ENCODE measurements around the gene PACRG.

PACRG gene

GRCh38 chr6:163352011-163352685 lies 624.4 kb downstream of the PACRG start:
- no peak for DNase-seq (ENCODE audit: low read depth in 2 of 2)

DNA sequence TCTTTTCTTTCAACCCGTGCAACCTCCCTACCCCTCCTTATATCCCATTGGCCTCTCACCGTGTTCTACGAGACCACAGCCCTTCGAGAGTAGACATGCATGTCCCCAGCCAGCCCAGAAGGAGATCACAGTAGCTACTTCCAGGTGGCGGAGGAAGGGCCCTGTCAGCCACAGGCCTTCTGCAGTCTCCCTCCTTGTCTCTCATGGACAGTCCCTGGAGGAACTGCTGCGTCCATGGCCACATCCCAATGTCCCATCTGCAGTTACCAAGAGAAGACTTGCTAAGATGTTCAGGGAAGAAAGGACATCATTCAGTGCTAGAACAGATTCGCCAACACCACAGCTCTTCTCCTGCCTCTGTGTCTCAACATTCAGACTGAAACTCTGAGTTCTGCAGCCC lies 625.2 kb downstream of the PACRG start:
- no peak for DNase-seq (ENCODE audit: low read depth in 2 of 2)

DNA sequence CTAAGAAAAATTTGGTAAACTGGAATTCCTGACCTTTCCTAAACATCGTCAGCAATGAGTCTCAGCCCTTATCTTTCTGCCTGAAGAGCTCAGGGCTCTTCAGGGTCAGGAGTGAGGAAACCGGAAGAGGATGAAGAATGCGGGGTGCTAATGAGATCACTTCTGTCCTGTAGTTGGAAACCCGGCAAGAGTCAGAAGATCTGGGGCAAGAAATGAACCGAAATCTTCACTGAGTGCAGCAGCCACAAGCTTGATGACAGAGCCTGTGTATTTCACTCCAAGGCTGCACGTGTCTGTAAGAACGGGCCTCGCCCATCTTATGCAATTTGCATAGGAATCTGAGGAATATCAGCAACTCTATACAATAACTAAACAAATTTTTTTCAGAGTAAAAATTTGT lies 626.3 kb downstream of the PACRG start:
- no peak for DNase-seq (ENCODE audit: low read depth in 2 of 2)

- no peak for DNase-seq (ENCODE audit: low read depth in 2 of 2)
These were observed 627.1 kb downstream of the PACRG start for GRCh38 chr6:163354761-163355425.

DNA sequence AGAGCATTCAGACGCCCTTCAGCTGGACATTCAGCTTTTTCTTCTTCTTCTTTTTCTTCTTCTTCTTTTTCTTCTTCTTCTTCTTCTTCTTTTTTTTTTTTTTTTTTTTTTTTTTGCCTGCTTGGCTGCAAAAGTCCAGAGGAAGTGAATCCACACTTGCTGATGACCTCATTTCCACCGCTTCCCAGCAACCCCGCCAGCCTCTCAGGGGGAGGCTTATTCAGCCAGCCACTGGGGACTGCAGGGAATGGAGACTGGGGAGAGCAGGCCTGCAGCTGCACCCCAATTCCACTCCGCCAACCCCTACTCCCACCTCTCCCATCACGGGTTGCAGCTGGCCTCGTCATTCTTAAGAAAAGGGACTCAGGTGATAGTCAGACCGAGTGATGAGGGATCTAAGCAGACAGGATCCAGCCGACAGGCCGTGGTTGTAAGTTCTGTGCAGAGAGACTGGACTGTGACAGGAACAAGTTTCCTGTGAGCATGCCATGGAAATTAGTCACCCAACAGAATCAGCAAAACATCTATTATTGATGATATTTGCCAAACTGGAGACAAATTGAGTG lies 627.7 kb downstream of the PACRG start:
- no peak for DNase-seq (ENCODE audit: low read depth in 2 of 2)

- no peak for DNase-seq (ENCODE audit: low read depth in 2 of 2)
These were observed 628.5 kb downstream of the PACRG start for GRCh38 chr6:163356324-163356723.

- DNase-seq (ENCODE audit: low read depth in 2 of 2), result no peak
These were observed 629.0 kb downstream of the PACRG start for GRCh38 chr6:163356743-163357142.

- no peak for DNase-seq (ENCODE audit: low read depth in 2 of 2)
These were observed 636.9 kb downstream of the PACRG start for GRCh38 chr6:163364641-163365040.
